Ramos (cell line): ENCODE data around the gene TICRR.

Experiments used
- in situ Hi-C: fragments of 300-500 bp; cut with MboI; formaldehyde crosslinking; loops from one replicate; pipeline ENCODE4 v1.14.3; 2022; ENCODE audit warnings: low sequenced_read_pairs; ENCODE audit not compliant: unreplicated experiment

Gene TICRR

DNA sequence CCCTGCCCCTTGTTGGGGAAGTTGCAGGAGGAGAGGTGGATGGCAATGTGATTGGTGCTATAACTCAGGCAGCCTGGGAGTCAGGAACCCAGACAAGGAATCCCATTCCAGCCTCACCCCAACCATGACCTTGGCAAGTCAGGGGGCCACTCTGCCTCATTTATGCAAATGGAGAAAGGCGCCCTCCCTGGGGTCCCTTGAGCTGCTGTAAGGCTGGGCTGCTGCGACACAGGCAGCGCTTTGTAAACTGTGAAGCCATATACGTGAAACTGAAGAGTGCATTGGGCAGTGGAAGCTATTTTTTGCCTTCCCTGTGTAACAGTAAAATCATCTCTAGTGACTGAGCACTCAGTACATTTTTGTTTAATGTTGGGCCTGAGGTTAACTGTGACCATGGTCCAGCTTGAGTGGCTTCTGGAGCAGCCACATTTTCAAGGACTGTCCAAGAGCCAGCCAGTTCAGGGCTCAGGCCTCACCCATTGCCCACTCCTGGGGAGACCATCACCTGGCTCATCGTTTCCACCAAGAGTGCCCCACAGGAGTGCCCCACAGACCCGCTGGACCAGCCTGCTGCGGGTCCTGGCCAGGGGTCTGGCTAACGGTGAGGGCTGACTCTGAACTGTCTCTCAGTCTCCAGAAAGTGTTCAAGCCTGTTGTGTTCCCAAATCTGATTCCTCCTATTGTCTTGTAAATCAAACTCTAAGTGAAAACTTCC is 52.1 kb downstream of the TICRR start:
- in situ Hi-C loops: no loop called here

DNA sequence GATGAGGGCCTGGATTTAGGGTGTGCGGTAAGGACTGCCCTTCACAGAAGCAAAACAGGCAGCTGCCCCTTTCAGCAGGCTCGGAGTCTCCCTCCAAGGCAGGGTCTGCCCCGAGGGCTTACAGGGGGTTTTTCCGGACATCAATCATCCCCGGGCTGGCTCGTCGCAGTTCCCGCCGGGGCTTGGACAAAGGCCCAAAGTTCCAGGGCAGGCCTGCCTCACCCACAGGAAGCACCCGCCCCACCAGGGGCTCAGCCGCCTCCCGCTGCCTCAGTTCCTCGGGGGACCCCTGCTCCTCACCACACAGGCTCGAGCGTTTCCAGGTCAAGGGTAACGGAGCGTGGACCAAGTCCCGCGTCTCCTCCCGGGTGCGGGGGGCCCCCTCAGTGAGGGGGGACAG is 53.0 kb downstream of the TICRR start:
- in situ Hi-C loops: no loop called here

DNA sequence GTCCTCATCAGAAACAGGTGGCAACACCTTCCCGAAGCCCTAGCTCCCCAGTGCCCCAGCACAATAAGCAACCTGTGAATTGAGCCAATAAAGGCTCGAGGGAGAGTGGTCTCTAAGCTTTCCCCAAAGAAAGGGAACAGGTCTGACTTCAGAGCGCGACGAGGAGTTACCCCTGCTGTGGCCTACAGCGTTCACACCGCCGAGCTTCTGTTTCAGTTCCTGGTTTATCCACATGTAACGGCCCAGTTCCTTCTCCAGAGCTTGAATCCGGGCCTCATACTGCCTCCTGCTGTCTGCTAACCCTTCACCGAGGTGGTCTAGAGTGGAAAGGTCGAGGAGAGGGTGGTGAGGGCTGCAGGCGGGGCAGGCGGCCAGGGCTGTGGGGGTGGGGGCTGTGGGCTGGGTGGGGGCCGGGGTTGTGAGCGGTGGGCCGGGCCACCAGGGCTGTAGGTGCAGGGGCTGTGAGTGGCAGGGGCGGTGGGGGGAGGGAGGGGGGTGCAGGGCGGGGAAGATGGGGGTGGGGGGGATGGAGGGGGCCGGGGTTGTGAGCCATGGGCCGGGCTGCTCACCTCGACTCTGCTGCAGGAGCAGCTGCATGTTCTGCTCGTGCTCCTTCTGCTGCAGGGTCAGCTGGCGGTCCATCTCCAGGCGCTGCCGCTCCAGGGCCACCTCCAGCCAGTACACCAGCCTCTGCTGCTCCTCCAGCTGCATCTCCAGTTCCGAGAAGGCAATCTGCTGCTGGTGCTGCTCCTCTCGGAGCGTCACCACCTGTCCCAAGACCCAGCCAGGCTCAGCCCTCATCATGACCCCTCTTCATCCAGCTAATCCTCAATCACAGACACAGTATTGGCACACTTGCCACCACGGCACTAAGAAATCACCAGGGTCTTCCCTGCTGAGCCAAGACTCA is 53.8 kb downstream of the TICRR start:
- in situ Hi-C loops: no loop called here

DNA sequence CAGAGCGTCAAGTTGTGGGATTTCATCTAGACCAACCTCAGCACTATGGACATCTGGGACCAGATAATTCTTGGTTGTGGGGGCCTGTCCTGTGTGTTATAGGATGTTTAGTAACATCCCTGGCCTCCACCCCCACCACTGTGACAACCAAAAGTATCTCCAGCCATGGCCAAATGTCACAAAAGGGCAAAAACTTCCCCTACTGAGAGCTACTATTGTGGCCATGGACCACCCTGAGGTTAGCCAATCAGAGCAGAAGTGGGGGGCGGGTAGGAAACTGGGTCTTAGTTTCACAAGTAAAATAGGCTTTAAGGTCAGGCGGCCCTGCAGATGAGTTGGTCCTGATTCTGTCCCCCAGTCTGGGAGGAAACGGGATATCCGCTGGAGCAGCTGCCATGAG is 54.6 kb downstream of the TICRR start:
- in situ Hi-C loops: no loop called here

DNA sequence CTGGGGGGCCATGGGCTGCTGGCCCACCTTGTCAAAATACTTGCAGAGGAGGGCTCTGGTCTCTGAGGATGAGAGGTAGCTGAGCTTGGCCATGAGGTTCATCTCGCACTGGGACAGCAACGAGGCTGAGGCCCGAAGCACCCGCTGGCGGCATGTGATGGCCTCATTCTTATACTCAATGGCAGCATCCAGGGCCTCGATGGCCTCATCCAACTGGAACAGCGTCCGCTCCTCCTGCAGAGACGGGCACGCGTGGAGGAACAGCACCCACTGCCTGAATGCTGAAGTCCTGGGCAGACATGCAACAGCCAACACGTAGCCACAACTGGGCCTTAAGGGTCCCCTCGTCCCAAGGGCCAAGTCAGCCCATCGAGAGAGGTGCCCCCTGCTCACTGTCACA is 55.0 kb downstream of the TICRR start:
- in situ Hi-C loops: no loop called here

DNA sequence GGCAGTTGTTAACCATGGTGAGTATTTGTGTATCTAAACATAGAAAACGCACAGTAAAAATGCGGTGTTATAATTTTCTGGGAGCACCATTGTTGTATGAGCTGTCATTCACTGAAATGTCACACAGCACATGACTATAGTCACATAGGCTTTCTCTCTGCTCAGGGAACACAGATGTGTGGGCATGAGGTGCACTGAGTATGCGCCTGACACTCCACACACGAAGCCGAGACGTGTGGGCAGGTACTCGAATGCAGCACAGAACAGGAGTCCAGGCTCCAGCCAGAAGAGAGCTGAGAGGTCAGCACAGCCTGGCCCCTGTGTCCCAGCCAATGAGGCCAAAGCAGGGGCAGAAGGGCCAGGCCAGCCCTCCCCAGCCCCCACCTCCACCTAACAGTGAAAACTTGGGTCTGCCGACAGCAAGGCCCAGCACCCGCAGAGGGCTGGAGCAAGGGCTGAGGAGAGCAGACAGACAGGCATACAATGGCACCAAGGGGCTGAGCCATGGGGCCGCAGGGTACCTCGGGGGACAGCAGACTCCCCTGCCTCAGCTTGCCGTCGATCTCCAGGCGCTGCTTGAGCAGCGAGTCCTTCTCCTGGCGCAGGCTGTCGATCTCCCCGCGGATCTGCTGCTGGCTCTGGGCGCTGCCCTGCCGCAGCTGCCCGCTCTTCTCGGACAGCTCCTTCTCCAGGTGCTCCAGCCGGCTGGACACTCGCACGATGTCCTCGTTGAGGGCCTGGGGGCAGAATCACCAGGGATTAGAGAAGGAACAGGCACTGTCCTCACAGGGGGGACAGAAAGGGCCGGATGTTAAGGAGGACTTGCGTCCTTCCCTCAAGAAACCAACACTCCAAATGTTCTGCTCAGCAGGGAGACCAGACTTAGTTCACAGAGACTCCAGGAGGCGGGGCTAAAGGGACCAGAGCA is 56.0 kb downstream of the TICRR start:
- in situ Hi-C loops: no loop called here

DNA sequence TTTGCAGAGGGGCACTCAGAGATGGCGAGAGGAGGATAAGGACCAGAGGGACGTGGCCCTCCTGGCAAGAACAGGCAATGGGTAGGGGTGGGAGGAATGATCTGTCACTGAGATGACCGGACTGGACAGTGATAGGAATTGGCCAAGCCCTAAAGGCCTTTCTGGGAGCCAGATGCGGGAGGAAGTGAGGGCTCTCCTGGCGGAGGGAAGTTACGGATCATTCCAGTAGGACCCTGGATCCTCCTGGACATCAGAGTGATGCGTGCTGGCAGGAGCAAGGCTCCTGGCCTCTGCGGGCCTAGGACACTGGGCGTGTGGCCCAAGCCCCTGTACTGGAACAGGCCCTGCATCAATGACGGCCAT is 56.6 kb downstream of the TICRR start:
- in situ Hi-C loops: no loop called here

DNA sequence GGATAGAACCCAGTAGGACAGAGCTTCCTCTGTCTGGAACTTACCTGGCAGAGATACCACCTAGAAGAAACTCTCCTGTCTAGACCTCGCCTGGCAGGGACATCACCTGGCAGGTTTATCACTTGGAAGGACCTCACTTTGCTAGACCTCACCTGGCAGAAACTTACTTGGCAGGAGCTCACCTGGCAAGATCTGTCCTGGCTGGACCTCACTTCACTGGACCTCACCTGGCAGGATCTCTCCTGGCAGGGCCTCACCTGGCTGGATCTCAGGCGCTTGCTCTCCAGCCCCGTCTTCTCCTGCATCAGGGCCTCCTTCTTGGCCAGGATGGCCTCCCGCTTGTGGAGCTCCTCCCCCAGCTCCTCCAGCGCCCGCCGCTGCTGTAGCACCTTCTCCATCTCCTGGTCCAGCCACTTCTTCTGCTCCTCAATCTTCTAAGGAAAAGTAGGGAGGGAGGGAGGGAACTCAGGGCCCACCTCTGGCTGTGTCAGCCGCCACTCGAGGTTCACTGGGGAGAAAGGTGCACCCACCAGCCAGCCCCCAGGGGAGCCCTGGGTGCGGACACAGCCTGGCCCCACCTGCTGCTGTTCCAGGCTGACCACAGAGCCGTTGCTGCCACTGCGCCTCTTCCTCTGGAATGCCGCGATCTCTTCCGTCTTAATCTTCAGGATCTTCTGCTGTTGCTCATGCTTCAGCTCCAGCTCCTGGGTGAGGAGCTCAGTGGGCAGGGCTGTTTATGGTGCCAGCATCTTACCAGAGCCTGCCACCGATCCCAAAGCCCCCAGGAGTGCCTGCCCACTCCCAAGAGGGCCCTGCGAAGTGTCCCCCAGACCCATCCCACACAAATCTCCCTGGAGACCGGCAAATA is 57.5 kb downstream of the TICRR start:
- in situ Hi-C loops: no loop called here

DNA sequence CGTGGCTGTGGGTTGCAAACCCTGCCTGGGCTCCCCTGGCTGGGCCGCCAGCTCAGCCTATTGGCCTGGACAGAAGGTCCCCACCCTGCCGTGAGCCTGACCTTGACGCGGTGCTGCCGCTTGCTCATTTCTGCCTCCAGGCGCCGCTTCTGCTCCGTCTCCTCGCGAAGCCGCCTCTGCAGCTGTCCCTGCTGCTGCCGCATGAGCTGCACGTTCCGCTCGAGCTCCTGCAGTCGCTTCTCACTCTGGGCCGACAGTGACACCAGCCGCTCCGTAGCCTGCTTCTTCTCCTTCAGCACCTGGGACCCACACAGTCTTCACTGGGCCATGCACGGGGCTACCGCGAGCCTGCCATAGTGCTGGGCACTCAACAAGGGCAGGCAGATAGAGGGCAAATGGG is 58.3 kb downstream of the TICRR start:
- in situ Hi-C loops: no loop called here

DNA sequence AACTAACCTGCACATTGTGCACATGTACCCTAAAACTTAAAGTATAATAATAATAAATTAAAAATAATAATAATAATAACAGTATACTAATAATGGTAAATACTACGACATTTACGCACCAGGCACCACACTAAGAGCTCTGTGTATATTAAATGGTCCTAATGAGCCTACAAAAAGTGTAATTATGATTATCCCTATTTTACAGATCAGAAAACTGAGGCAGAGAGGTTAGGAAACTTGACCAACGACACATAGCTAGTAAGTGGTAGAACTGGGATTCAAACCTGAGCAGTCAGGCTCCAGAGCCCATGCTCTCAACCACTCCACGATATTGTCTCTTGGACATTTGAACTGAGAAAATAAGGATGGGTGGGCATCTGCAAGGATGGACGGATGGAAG is 65.0 kb downstream of the TICRR start:
- in situ Hi-C loops: no loop called here

DNA sequence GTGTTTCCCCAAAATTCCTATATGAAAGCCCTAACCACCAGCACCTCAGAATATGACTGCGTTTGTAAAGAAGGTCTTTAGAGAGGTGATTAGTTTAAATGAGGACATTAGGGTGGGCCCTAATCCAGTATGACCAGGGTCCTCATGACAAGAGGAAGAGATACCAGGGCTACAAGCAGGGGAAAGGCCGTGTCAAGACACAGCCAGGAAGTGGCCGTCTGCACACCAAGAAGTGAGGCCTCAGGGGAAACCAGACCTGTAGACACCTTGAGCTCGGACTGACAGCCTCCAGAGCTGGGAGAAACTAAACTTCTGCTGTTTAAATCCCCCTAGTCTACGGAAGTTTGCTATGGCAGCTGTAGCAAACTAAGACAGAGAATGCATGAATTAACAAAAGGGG is 65.8 kb downstream of the TICRR start:
- in situ Hi-C loops: no loop called here

DNA sequence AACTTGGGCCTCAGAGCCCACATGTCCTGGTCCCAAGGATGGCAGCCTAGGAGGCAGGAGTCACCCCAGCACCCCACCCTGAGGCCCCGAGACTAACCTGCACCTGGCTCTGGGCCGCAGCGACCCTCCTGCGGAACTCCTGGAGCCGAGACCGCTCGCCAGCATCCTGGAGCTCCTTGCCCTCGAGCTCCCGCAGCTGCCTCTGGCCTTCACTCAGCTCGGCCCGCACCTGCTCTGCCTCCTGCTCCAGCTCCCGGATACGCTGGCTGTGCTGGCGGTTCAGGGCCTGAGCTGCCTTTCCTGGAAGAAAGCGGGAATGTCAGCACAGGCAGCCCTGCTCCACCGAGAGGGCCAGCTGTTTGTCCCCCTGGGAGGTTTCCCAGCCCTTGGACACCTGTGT is 66.8 kb downstream of the TICRR start:
- in situ Hi-C loops: no loop called here

DNA sequence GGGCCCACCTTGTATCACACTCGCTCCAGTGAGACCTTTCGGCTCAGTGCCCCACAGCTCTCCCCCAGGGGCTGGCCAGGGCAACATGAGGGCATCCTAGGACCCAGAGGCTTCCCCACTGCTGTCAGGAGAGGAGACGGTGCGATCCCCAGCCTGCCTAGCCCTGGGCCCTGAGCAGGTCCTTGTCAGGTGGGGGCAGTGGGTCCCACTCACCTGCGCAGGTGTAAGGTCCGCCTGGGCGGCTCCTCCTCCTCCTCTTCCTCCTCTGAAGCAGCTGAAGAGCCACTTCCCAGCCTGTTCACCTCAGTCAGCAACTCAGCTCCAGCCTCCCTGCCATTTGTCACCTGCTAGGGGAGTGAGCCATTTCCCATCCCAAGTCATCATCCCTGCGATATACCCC is 70.4 kb downstream of the TICRR start:
- in situ Hi-C loops: no loop called here

DNA sequence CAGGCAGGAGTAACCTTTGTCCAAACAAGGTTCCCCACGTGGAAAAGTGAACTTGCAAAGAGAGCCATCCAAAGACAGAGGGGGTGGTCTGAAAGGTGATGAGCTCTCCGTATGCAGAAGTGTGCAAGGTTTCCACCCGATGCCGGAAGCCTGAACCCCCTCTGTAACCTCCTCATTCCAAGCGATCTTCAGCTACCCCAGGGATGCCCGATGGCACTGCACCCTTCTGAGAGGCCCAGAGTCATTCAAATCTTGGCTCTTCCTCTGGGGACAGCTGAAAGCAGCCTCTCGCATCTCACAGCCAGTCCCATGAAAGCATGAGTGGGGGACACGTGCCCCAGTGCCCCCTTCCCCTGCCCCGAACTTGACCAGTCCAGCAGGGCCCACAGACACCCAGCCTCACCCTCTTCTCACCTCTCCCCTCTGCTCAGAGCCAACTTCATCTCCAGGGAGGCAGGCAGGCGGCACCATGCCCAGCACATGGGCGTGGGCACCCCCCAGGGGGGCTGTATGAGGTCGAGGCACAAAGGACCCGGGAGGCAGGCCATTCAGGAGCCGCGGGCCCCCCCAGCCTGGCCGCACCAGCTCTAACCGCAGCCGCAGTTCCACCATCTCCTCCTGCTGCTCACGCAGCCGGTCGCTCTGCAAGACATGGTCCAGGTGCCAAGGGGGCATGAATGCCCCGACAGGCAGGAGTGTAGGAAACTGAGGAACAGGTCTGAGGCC is 71.3 kb downstream of the TICRR start:
- in situ Hi-C loops: no loop called here

DNA sequence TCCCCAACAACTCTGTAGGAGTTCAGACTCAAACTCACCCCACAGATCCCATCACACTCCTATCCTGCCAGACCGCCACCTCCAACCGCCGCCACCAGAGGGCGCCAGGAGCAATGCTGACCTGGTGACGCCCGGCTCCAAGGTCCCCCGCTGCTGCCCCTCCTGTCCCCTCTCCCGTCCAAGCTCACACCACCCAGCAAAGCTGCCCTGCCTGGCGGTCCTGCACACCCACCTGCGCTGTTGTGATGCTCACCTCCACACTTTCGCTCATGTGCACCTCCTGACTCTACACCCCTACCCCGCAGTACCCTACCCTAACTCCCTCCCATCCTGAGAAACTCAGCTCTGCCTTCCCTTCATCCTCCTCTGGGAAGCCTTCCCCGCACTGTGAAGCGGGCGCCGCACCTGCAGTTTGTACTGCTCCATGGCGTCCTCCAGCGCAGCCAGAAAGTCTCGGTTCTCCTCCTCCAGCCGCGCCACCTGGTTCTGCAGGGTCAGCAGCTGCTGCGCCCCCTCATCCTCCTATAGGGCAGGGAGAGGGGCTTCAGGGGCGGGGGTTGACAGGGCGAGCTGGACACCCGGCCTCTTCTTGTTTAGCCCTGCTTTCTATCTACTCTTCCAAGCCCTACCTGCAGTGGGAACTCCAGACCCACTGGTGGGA is 72.1 kb downstream of the TICRR start:
- in situ Hi-C loops: no loop called here

DNA sequence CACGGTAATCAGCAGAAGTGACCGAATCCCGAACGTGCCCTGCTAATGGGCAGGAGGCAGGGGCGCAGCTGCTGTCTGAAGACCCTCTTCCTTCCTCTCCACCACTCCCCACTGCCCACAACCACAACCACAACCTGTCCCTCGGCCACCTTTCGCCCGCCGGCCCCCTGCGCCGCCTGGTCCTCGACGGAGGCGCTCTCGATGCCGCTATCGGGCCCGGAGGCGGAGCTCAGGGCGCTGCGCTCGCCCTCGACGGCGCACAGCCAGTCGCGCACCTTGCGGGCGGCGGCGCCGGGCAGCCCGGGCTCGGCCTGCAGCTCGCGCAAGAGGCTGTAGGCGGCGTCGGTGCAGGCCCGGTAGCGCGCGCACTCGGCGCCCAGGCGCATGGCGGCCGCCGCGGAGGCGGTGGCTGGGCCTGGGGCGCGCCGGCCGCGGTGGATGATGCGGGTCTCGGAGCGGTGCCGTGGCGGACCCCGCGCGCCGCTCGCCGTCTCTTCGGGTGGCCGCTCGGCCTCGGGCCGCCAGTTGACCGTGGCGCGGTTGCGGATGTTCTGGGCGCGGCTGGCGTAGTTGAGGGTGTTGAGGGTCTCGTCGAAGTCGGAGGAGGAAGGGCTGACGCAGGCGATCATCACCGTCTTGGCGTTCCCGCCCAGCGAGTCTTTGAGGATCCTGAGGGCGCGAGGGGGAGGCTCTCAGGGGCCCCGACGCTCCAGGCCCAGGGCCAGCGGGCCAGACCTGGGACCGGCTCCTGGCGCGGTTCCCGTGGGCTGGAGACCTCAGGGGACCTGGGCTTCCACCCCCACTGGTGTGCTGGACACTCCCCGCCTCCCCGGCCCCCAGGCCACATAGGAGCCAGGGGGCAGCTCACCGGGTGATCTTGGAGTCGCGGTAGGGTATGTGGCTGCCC is 73.1 kb downstream of the TICRR start:
- in situ Hi-C loops: no loop called here

DNA sequence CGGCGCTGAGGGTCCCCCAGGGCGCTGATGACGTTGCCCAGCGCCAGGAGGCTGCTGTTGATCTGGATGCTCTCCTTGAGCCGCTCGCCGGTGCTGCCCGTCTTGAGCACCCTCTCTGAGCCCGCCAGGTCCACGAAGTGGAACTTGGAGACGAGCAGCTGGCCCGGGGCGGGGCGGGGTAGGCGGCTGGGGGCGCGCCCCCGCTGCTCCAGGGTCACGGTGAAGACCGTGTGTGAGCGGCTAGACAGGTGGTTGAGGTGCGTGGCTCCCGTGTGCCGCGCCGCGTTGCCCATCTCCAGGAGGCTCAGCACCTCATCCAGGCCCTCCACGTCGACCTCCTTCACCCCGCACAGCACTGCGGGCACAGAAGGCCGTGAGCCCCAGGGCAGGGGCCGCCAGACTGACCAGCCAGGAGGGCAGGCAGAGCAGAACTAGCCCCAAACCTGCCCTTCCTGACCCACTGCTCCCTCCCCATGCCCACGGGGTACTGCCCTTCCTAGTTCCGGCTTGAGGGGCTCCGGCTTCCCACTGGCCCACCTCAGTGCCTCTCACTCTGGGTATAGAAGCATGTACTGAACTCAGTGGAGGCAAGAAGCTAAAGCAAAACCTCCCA is 73.8 kb downstream of the TICRR start:
- in situ Hi-C loops: no loop called here
